ENCODE results near the gene OSBPL8.
"Not testable (repeated sequence)": the region's sequence is repeated elsewhere in the genome, so short reads cannot be mapped to it uniquely, and the experiment has no call there.

GRCh38 chr12:76376876-76377275, 182.7 kb downstream of the OSBPL8 start:
- TF ChIP-seq POLR2A, CTCF (IDR thresholded peaks at IDR 0.05): not testable (repeated sequence)

Data from transverse colon (tissue), 3 donors.